HL-60 (cell line): Measurements from ENCODE around the gene ARHGAP33.
"Not testable (repeated sequence)": the region's sequence is repeated elsewhere in the genome, so short reads cannot be mapped to it uniquely, and the experiment has no call there.

ENCODE experiments used
- DNase-seq, 2 experiments: peaks; one replicate each; pipeline ENCODE4 v3.0.0-alpha.2; 2010 to 2020; ENCODE audit warnings: low read depth in 1 of 2, low spot score in 1 of 2
- H3K27ac ChIP-seq: fragments of 250-450 bp; sonication (Bioruptor Pico); replicated peaks from 2 replicates; pipeline ENCODE4 v1.5.1; 2020; ENCODE audit warnings: mild to moderate bottlenecking, moderate library complexity
- H3K27me3 ChIP-seq: fragments of 250-450 bp; sonication (Bioruptor Pico); 2 replicates; pipeline ENCODE4 v1.5.1; 2021; ENCODE audit warnings: mild to moderate bottlenecking, moderate library complexity; ENCODE audit not compliant: insufficient read depth, poor library complexity, severe bottlenecking
- H3K4me3 ChIP-seq: replicated peaks from 2 replicates; pipeline ENCODE4 v1.5.1; 2011; ENCODE audit warnings: mild to moderate bottlenecking, control low read depth, low read length; ENCODE audit not compliant: insufficient read depth
- GABPA ChIP-seq: IDR thresholded peaks from 2 replicates; pipeline ENCODE4 v1.6.1; 2012; ENCODE audit warnings: low read depth
- POLR2AphosphoS5 ChIP-seq: IDR thresholded peaks from 2 replicates; pipeline ENCODE4 v1.6.1; 2012; ENCODE audit warnings: low read depth
- SPI1 ChIP-seq: IDR thresholded peaks from 2 replicates; pipeline ENCODE4 v1.6.1; 2012; ENCODE audit warnings: low read depth, mild to moderate bottlenecking, borderline replicate concordance
- TF ChIP-seq, protein P1 (sequence below): IDR thresholded peaks from 2 replicates; pipeline ENCODE4 v1.6.1; 2012; ENCODE audit warnings: low read depth; ENCODE audit not compliant: insufficient replicate concordance
- TF ChIP-seq, protein P2 (sequence below): IDR thresholded peaks from one replicate; pipeline ENCODE4 v1.5.1; 2011; ENCODE audit warnings: low read length, control low read depth, inconsistent platforms; ENCODE audit not compliant: insufficient read depth

Gene ARHGAP33

DNA sequence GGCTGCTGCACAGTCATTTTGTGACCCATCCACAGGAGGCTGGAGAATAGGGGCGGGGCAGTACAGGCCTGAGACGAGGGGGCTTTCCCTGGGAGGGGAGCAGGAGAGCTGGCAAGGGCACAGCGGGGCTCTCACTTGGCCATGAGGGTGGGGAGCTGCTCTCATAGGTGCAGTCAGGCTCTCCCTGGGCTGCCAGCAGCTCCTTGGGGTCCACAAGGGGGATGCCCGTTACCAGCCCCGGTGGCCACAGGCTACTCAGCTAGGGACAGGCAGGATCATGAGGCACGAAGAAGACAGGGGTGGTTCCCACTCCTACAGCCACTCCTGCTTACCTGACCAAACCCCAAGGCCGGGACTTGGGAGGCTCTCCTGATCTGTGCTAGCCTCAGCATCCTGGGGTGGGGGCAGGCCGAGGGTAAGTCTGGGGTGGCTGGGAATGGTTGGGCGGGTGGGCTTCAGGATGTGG lies 16.5 kb downstream of the ARHGAP33 start:
- no peak for DNase-seq
- no peak overlapping the region for H3K27ac ChIP-seq
- TF ChIP-seq, protein P1, sequence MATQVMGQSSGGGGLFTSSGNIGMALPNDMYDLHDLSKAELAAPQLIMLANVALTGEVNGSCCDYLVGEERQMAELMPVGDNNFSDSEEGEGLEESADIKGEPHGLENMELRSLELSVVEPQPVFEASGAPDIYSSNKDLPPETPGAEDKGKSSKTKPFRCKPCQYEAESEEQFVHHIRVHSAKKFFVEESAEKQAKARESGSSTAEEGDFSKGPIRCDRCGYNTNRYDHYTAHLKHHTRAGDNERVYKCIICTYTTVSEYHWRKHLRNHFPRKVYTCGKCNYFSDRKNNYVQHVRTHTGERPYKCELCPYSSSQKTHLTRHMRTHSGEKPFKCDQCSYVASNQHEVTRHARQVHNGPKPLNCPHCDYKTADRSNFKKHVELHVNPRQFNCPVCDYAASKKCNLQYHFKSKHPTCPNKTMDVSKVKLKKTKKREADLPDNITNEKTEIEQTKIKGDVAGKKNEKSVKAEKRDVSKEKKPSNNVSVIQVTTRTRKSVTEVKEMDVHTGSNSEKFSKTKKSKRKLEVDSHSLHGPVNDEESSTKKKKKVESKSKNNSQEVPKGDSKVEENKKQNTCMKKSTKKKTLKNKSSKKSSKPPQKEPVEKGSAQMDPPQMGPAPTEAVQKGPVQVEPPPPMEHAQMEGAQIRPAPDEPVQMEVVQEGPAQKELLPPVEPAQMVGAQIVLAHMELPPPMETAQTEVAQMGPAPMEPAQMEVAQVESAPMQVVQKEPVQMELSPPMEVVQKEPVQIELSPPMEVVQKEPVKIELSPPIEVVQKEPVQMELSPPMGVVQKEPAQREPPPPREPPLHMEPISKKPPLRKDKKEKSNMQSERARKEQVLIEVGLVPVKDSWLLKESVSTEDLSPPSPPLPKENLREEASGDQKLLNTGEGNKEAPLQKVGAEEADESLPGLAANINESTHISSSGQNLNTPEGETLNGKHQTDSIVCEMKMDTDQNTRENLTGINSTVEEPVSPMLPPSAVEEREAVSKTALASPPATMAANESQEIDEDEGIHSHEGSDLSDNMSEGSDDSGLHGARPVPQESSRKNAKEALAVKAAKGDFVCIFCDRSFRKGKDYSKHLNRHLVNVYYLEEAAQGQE, result no peak
- TF ChIP-seq POLR2AphosphoS5 (no peak), SPI1 (no peak), GABPA (no peak)
- H3K27me3 ChIP-seq, result peaks cover 4% of the 10 kb centered on the region
- no peak overlapping the region for H3K4me3 ChIP-seq

DNA sequence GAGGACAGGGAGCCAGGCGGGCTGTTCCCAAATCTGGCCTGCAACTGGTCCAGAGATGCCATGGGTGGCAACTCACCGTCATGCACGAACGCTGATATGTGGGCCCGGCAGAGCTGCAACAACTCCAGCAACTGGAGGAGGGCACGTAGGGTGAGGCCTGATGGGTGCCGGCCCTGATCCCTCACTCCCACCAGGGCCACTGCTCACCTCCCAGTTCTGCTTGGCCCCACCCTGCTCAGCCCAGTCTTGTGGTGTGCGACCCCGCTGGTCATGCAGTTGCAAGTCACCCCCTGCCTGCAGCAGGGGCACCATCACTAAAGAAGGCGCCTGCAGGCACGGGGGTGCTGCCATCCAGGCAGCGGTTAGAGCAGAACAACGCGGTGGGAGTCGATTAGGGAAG lies 16.9 kb downstream of the ARHGAP33 start:
- TF ChIP-seq SPI1 (no peak), GABPA (no peak), POLR2AphosphoS5 (no peak)
- TF ChIP-seq, protein P1, result no peak
- TF ChIP-seq, protein P2, sequence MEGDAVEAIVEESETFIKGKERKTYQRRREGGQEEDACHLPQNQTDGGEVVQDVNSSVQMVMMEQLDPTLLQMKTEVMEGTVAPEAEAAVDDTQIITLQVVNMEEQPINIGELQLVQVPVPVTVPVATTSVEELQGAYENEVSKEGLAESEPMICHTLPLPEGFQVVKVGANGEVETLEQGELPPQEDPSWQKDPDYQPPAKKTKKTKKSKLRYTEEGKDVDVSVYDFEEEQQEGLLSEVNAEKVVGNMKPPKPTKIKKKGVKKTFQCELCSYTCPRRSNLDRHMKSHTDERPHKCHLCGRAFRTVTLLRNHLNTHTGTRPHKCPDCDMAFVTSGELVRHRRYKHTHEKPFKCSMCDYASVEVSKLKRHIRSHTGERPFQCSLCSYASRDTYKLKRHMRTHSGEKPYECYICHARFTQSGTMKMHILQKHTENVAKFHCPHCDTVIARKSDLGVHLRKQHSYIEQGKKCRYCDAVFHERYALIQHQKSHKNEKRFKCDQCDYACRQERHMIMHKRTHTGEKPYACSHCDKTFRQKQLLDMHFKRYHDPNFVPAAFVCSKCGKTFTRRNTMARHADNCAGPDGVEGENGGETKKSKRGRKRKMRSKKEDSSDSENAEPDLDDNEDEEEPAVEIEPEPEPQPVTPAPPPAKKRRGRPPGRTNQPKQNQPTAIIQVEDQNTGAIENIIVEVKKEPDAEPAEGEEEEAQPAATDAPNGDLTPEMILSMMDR, result no peak
- no peak overlapping the region for H3K4me3 ChIP-seq
- H3K27me3 ChIP-seq, result peaks cover 8% of the 10 kb centered on the region
- no peak overlapping the region for H3K27ac ChIP-seq
- no peak for DNase-seq

DNA sequence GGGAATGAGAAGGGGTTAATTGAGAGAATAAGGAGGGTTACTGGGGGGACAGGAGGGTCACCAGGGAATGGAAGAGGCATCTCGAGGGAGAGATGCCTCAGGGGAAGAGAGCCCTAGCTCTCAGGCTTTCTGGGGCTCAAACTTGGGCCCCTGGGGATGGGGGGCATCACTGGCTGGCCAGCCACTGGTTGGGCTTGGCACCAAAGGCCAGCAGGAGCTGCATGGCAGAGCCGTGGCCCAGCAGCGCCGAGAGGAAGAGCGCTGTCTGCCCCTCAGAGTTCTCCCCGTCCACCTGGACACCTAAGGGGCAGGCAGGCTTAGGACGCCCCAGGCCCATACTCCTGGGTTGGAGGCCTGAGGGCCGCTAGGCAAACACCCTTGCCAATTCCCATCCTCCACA lies 17.5 kb downstream of the ARHGAP33 start:
- no peak for DNase-seq
- Histone ChIP-seq H3K27me3 (peaks cover 8% of the 10 kb centered on the region), H3K27ac (no peak overlapping the region), H3K4me3 (no peak overlapping the region)
- TF ChIP-seq, protein P1, result no peak
- TF ChIP-seq SPI1, result no peak

DNA sequence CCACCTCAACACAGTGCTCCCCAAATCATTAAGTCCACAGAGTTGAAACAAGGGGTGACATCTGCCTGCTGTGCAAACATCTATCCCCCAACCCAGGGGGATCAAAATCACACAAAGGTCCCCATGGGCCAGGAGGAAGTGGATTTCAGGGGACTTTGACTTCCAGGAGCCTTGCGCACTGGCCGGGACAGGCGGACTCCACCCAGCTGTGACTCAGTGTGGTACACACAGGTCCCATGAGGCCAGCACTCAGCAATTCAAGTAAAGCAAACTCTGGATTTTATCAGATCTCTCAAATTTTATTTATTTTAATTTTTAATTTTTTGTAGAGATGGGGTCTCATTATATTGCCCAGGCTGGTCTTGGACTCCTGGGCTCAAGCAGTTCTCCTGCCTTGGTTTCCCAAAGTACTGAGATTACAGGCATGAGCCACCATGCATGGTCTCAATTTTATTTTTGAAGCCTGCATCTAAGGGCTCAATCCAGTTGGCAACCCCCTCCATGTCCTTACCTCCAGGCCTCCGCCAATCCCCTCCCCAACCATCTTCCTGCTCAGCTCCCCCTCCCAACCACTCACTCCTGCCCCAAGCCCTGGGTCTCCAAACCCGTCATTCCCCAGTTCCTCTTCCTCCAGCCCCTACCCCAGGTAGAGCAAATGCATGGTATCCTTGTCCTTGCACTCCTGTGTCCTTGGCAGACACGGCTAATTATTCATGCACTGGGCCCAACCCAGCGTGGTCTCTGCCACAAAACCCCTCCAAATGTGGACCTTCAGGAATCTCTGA lies 18.2 kb downstream of the ARHGAP33 start:
- no peak overlapping the region for H3K4me3 ChIP-seq
- no peak overlapping the region for H3K27ac ChIP-seq
- H3K27me3 ChIP-seq, result peaks cover 8% of the 10 kb centered on the region
- DNase-seq, result no peak
- TF ChIP-seq, protein P2, result no peak
- TF ChIP-seq POLR2AphosphoS5 (no peak), SPI1 (no peak), GABPA (no peak)
- TF ChIP-seq, protein P1, result no peak

DNA sequence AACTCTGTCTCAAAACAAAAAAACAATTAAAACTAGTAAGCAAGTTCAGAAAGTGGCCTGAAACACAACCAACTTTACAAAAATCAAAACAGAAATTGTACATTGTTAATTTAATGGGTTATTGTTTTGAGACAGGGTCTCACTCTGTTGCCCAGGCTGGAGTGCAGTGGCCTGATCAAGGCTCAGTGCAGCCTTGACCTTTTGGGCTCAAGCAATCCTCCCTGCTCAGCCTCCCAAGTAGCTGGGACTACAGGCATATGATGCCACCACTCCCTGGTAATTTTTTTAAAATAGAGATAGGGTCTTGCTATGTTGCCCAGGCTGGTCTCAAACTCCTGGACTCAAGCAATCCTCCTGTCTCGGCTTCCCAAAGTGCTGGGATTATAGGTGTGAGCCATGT lies 20.2 kb downstream of the ARHGAP33 start:
- H3K4me3 ChIP-seq, H3K27ac ChIP-seq, H3K27me3 ChIP-seq, DNase-seq: not testable (repeated sequence)
